GM18873 (cell line): Measurements from ENCODE around the gene PHRF1.

Experiments
- ATAC-seq: cut with Tn5 transposase; IDR thresholded peaks from one replicate; pipeline ENCODE4 v1.9.1; 2021; ENCODE audit warnings: mild to moderate bottlenecking, moderate library complexity, moderate number of reproducible peaks; ENCODE audit not compliant: unreplicated experiment, low FRiP score

Gene PHRF1

GRCh38 chr11:593347-593746, 17.1 kb downstream of the PHRF1 start:
- ATAC-seq, result no peak

GRCh38 chr11:595400-595799, 19.1 kb downstream of the PHRF1 start:
- ATAC-seq, result no peak

- no peak for ATAC-seq
These were observed 20.1 kb downstream of the PHRF1 start for GRCh38 chr11:596374-596773.

GRCh38 chr11:597166-597725, 21.0 kb downstream of the PHRF1 start:
- no peak for ATAC-seq

- no peak for ATAC-seq
These were observed 21.9 kb downstream of the PHRF1 start for GRCh38 chr11:598005-598680.

GRCh38 chr11:601573-602245, 25.4 kb downstream of the PHRF1 start:
- no peak for ATAC-seq

- ATAC-seq, result no peak
These were observed 26.9 kb downstream of the PHRF1 start for GRCh38 chr11:603154-603553.

- ATAC-seq, result no peak
These were observed 29.2 kb downstream of the PHRF1 start for GRCh38 chr11:605286-606129.

GRCh38 chr11:606245-606644, 30.0 kb downstream of the PHRF1 start:
- no peak for ATAC-seq

- ATAC-seq, result no peak
These were observed 30.9 kb downstream of the PHRF1 start for GRCh38 chr11:607020-607780.

- ATAC-seq, result no peak
These were observed 31.8 kb downstream of the PHRF1 start for GRCh38 chr11:607971-608659.

- no peak for ATAC-seq
These were observed 32.6 kb downstream of the PHRF1 start for GRCh38 chr11:608791-609251.

- ATAC-seq, result no peak
These were observed 33.1 kb downstream of the PHRF1 start for GRCh38 chr11:609341-609811.

GRCh38 chr11:610146-610801, 34.0 kb downstream of the PHRF1 start:
- ATAC-seq, result no peak

GRCh38 chr11:611001-611996, 35.0 kb downstream of the PHRF1 start:
- ATAC-seq, result no peak

GRCh38 chr11:612201-612960, 36.1 kb downstream of the PHRF1 start:
- no peak for ATAC-seq

GRCh38 chr11:612961-613300, 36.7 kb downstream of the PHRF1 start:
- ATAC-seq, result no peak
